ENCODE data around the gene ADAMTS6. TPM values are rescaled to one million over a fixed set of nuclear protein-coding genes. Genes with fewer than 3 reads are reported as not detected.

Gene ADAMTS6
- polyA plus RNA-seq, 3 donors: 0.01 TPM; not detected in 2

DNA sequence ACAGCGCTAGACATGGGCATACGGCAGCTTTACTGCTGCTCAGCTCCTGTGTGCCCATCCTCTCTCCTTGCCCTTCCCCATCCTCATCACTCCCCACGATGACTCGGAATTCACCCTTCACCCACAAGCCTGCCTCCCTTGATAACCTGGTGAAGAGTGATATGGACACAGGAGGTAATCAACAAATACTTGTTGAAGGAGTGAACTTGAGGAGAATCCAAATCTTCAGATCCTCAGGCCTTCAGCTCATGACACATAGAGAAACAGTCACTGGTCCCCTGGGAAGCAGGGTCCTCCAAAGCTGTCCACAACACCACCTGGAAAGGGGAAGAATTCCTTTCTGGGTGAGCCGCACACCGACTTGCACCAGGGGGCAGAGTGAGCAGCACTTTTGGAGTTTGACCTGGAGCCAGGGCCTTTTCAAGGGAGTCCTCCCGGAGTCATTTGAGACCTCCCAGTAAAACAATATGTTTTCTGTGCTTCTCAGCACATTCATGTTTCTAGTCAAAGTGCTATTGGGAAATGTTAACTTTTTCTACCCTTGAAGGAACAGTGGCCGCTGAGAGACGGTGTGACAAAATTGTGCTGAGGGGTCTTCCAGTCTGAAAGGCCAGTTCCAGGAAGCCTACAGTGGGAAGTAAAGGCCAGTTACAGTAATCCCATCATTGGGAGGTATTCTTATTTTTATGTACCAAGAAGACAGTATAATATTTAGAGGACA is 380.6 kb downstream of the ADAMTS6 start:
- peak overlapping the region in 1 of 7 donors; percentile 80 for H3K27ac Mint-ChIP-seq
- H3K9ac ChIP-seq (ENCODE audit: insufficient read depth, low read length, poor library complexity, severe bottlenecking): no peak overlapping the region
- peaks cover 10 to 28% (median 13%) of the 10 kb centered on the region in 3 donors for H3K27me3 Mint-ChIP-seq (ENCODE audit: low read depth in 3 of 3)
- H3K9me3 Mint-ChIP-seq: peaks cover 0 to 4% (median 0%) of the 10 kb centered on the region in 7 donors
- H2AFZ ChIP-seq (ENCODE audit: insufficient read depth, low read depth, low read length, poor library complexity, severe bottlenecking): peak overlapping the region; percentile 4
- TF ChIP-seq, protein P1, sequence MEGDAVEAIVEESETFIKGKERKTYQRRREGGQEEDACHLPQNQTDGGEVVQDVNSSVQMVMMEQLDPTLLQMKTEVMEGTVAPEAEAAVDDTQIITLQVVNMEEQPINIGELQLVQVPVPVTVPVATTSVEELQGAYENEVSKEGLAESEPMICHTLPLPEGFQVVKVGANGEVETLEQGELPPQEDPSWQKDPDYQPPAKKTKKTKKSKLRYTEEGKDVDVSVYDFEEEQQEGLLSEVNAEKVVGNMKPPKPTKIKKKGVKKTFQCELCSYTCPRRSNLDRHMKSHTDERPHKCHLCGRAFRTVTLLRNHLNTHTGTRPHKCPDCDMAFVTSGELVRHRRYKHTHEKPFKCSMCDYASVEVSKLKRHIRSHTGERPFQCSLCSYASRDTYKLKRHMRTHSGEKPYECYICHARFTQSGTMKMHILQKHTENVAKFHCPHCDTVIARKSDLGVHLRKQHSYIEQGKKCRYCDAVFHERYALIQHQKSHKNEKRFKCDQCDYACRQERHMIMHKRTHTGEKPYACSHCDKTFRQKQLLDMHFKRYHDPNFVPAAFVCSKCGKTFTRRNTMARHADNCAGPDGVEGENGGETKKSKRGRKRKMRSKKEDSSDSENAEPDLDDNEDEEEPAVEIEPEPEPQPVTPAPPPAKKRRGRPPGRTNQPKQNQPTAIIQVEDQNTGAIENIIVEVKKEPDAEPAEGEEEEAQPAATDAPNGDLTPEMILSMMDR (IDR thresholded peaks at IDR 0.05): peak; percentile 58
- peaks cover 10% of the 10 kb centered on the region for H3K4me1 Mint-ChIP-seq
- H3K27ac ChIP-seq (ENCODE audit: low read depth in 1 of 2, low read length in 2 of 2): no peak overlapping the region
- peaks cover 0 to 5% of the 10 kb centered on the region in 2 donors for H3K27me3 ChIP-seq (ENCODE audit: control insufficient read depth in 2 of 2, insufficient read depth in 2 of 2, low read length in 2 of 2)
- H3K36me3 ChIP-seq (replicated peaks in 1 of 2; ENCODE audit: control insufficient read depth in 1 of 2, insufficient read depth in 2 of 2, low read length in 2 of 2): no peaks in the 10 kb centered on the region
- H3K79me2 ChIP-seq (ENCODE audit: insufficient read depth, low read length): no peaks in the 10 kb centered on the region
- no peak overlapping the region for H3K4me2 ChIP-seq (replicated peaks; ENCODE audit: extremely low read depth, low read length, poor library complexity, severe bottlenecking)
- H3K9me3 ChIP-seq (replicated peaks in 1 of 2; ENCODE audit: control insufficient read depth in 1 of 2, insufficient read depth in 1 of 2, low read length in 2 of 2): no peaks in the 10 kb centered on the region
- intact Hi-C loops (cut with micrococcal nuclease): loop anchor here in 1 of 2 donors (10.0 kb wide), 1 partner anchor 384 kb away; the partner anchor contains the start of gene ADAMTS6
- DNase-seq: peak in 2 of 3 donors; percentile 3 to 13
- no peak overlapping the region for H3K4me3 ChIP-seq (replicated peaks in 1 of 3; ENCODE audit: low read depth in 2 of 3, low read length in 3 of 3)
- H3K4me3 Mint-ChIP-seq: no peak overlapping the region
- no peaks in the 10 kb centered on the region for H3K36me3 Mint-ChIP-seq
- no peaks in the 10 kb centered on the region for H4K20me1 ChIP-seq (ENCODE audit: insufficient read depth, low read length)
- peaks cover 4 to 9% of the 10 kb centered on the region in 2 donors for H3K4me1 ChIP-seq (ENCODE audit: control insufficient read depth in 1 of 2, insufficient read depth in 2 of 2, low read length in 2 of 2)
- WGBS (ENCODE audit: insufficient coverage): 83% methylated on average over 2 of the region's 9 CpGs

Small RNAs within 50 kb of the gene (small RNA-seq; reads per million reads assigned to genes)
- gene RF00019 (ENCODE audit: insufficient read length, low read depth): not detected

Other genes with a start within 250 kb of the ADAMTS6 start
- 1 to 10 TPM in 1 of 3 donors, under 1 TPM in 2; 0.27 to 1.8 (median 0.83) TPM for gene CENPK, start 81.2 kb upstream of the ADAMTS6 start, polyA plus RNA-seq
- 10 to 100 TPM in 2 of 3 donors, 1 to 10 TPM in 1; 7.7 to 23.9 (median 12.3) TPM for gene PPWD1, start 81.4 kb upstream of the ADAMTS6 start, polyA plus RNA-seq
- gene TRIM23, start 142.4 kb upstream of the ADAMTS6 start, polyA plus RNA-seq: 1 to 10 TPM; 3.2 to 5.6 (median 3.3) TPM
- gene SHLD3, start 143.1 kb upstream of the ADAMTS6 start, polyA plus RNA-seq: 1 to 10 TPM; 2.0 to 4.9 (median 2.6) TPM
- gene TRAPPC13, start 143.1 kb upstream of the ADAMTS6 start, polyA plus RNA-seq: 10 to 100 TPM; 12.0 to 17.3 (median 14.9) TPM
- 10 to 100 TPM in 1 of 3 donors, 1 to 10 TPM in 2; 7.4 to 16.5 (median 7.6) TPM for gene SGTB, start 240.2 kb upstream of the ADAMTS6 start, polyA plus RNA-seq
- 10 to 100 TPM in 2 of 3 donors, 1 to 10 TPM in 1; 8.7 to 39.2 (median 17.7) TPM for gene NLN, start 240.3 kb upstream of the ADAMTS6 start, polyA plus RNA-seq

Data from CD14-positive monocyte (primary cell).